Fibroblast of skin of left quadriceps (primary cell): Measurements from ENCODE around the gene ZBTB47.

Experiments used
- DNase-seq, 2 experiments: peaks; one replicate each; pipeline ENCODE4 v3.0.0-alpha.2; 2013; ENCODE audit warnings: low read depth in 2 of 2

The ZBTB47 gene

DNA sequence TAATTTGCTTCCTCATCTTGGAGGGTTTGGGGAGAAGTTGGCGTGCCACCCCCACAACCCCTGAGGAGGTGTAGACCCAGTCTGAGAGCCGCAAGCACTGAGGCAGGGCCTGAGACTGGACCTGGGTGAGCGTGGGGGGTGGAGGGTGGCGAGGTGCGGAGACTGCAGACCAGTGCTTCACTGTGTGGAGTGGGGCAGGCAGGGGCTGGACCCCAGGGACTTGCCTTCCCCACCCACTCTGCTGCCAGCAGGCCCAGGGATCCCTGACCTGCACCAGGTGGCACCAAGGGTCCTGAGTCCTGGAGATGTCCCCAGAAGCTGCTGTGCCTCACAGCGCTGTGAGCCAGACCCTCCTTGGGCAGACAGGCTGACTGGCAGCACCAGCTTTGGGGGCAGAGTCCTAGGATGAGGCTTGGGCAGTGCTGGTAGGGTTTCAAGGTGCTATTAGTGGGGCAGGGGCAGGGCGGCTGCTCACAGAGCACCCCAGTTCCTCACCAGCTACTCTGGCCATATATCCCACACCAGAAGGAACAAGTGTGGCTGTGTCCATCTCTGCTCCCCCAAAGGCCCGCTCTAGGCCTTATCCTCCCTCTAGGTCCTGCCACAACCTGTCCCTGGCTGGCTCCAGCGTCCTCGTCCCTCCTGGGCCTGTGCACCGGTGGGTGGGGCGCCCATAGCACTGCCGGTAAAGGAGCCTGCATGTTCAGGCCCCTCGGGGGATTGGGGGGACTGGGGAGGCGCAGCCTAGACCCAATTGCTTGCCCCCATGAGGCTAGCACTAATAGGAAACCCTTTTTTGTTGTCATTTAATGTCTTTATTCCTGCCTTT lies 11.8 kb downstream of the ZBTB47 start:
- no peak for DNase-seq

DNA sequence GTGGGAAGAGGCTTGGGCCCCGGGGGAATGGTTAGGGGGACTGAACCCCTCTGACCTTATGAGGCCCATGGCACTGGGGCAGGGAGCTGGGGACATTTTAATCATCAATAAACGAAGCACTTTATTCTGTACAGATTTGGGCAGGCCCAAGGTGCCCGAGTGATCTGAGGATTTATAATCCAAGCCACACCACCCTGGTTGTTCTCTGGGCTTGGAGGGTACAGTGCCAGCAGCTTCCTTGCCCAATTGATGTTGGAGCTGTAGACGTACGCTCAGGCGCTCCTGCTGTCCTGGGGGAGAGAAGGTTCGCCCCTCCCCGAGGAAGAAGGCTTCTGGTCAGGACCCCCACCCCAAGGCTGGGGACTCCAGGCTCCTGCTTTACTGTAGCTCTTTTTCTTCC lies 12.5 kb downstream of the ZBTB47 start:
- DNase-seq, result no peak

DNA sequence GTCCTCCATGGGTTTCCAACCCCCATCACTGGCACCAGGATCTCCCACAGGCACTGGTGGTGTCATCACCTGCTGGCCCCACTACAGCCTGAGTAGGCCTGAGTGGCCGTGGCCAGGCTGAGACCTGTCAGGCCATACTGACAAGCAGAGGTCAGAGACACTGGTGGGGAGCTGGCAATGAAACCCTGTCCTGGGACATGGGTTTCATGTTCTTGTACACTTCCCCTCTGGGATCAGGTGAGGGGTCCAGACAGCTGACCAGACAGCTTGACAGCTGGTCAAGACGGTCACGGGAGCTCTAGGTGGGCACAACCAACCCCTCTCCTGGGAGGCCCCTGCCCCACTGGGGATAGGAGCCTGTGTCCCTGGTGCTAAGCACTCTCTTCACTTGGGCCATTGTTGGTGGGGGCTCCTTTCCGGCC lies 13.1 kb downstream of the ZBTB47 start:
- DNase-seq, result no peak

DNA sequence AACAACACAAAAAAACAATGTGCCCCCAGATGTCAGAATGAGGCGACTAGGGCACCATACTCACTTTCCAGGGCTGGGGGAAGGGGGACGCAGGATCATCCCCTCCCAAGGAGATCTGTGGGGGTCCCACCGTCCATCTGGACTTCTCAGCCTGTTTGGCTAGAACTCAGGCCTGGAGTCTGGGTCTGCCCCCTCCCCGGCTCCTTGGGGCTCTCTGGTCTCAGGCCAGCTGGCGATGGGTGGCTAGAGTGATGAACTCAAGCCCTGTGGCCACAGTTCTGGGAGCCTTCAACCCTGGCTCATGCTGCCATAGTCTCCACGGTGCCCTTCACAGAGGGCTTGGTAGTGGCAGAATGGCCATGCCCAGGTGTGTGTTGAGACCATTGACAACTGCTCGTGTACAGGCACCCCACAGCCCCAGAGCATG lies 13.6 kb downstream of the ZBTB47 start:
- DNase-seq, result no peak

DNA sequence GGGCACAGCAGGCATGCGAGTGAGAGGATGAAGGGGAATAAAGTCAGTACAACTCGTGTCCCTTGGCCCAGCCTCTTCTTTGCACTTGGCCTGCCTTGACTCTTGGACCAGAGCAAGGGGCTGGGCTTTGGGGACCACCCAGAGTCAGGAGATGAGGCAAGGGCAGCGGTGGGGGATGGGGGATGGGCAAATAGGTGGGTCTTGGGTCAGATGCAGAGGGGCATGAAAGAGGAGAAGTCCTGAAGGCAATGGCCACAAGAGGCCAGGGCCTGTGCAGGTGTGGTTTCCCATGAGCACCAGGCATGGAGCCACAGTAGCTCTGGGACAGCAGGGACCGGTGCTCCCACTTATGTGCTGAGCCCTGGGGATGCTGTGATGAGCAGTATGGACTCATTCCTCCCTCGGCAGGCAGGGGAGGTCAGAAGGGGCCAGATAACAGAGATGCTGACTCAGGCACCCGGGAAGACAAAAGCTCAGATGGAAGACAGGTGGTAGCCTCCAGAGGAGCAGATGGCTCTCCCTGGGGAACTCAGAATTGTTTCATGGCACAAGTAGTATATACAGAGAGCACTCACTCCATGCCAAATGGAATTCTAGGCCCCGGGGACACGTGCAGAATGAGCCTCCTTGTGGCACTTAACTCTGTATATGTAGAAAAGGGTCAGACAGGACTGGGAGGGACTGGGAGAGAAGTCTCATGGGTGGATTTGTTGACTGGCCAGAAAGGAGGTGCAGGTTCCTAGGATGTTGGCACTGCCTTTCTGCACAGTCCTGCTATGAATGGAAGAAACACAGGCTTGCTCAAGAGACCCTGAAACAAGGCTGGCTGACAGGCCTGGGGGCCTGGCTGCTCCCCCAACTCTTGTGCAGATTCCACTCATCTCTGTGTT lies 14.3 kb downstream of the ZBTB47 start:
- DNase-seq, result no peak

DNA sequence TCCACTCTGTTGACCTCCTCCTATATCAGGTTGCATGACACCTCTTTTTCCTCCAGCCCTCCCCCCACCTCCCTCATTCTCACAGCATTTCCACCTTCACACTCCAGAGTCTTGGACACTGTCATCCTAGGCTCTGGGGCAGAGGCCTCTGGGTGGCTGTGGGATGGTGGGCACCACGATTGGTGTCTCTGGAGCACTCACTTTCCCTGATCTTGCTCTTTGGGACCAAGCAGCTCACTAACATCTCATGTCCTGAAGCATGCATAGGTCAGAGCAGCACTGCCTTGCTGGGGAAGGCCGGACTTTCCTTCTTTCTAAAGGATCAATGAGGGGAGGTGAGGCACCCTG lies 14.9 kb downstream of the ZBTB47 start:
- no peak for DNase-seq

DNA sequence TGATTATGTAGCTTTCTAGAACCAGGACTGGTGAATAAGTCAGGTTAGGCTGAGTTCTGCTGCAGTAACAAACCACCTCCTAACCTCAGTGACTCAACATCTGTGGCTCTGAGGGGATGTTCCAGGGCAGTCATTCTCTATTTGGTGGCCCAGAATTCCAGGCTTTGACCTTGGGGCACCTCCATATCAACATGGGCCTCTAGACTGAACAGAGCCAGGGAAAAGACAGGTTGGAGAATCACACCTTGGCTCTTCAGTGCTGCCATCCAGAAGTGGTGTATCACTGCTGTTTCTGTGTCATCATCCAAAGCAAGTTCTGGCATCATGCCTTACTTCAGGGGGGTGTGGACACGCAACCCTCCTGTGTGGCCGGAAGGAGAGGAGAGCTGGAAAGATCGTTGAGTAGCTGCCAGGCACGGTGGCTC lies 15.3 kb downstream of the ZBTB47 start:
- DNase-seq, result no peak

DNA sequence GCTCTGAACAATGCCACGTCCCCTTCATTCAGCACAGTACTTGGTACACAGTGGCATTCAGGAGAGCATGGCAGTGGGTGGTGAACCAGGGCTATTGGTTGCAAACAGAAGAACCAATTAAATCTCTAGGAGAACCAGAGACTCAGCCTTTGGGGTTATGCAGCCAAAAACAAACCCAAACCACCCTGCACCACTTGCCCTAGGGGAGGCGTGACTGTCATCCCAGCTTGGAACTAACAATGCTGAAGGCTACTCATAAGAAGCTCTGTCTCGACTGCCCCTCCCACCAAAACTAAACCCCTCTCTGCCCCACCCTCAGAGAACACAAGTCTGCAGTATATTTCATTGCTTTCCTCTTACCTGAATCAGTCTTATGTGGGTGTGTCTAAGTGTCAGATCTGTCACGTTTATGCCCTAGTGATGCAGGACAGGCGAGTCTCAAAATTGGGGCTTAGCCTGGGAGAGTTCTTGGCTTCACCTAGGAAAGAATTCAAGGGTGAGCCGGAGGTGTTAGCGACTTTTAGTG lies 16.6 kb downstream of the ZBTB47 start:
- no peak for DNase-seq

DNA sequence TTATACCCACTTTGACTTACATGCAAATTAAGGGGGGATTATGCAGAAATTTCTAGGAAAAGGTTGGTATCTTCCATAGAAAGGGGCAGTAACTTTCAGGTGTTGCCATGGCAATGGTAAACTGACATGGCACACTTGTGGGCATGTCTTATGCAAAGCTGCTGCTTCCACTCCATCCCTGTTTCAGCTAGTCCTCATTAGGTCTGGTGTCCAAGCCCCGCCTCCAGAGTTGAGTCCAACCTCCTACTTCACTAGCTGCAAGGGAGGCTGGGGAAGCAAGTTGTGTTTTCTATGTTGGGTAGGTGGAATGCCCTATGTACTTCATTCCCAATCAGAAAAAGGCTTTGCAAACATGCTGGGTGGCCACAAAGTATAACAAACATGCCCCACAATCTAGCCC lies 17.2 kb downstream of the ZBTB47 start:
- DNase-seq, result no peak

DNA sequence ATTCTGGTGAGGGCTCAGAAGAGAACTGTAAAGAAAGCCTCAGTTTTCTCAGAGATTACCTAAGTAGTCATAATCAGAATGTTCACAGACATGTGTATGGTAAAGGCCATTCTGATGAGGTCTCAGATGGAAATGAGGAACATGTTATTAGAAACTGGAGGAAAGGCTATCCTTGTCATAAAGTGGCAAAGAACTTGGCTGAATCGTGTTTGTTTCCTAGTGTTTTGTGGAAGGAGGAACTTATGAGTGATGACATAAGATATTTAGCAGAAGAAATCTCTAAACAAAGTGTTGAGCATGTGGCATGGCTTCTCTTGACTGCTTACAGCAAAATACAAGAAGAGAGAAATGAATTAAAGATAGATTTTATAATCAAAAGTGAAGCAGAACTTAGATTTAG lies 19.0 kb downstream of the ZBTB47 start:
- no peak for DNase-seq

DNA sequence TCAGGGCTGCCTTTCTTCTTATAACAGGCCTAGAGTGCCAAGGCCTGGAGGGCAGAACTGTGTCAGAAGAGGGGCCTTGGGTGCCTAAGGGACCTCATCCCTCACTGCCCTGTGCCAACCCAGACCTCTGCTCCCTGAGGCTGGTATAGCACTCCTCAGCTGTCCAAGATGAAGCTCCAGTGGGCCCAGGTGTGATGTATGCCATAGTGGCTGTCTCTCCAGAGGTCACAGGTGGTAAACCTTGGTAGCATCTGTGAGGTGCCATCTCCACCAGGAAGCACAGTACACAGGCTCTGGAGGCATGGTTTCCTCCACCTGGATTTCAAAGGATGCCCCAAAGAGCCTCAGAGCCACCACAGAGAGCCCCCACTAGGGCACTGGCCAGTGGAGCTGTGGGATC lies 19.6 kb downstream of the ZBTB47 start:
- DNase-seq, result no peak

DNA sequence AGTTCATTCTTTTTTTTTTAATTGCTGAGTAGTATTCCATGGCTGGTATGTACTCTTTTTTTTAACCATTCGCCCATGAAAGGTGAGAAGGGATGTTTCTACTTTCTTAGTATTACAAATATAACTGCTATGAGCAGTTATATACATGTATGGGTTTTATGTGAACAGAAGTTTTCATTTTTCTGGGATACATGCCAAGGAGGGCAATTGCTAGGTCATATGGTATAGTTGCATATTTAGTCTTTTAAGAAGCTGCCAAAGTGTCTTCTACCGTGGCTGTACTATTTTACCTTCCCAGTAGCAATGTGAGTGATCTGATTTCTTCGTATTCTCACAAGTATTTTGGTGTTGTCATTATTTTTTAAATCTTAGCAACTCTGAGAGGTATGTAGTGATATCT lies 20.6 kb downstream of the ZBTB47 start:
- no peak for DNase-seq

DNA sequence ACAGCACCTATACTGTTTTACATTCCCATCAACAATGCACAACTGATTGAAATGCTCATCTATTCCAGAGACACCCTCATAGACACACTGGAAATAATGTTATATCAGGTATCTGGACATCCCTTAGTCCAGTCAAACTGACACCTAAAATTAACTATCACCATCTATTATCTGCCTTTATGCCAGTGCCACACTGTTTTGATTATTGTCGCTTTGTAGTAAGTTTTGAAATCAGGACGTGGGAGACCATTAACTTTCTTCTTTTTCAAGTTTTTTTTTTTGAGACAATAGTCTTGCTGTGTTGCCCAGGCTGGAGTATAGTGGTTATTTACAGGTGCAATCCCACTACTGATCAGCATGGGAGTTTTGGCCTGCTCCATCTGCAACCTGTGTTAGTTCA lies 22.4 kb downstream of the ZBTB47 start:
- no peak for DNase-seq

DNA sequence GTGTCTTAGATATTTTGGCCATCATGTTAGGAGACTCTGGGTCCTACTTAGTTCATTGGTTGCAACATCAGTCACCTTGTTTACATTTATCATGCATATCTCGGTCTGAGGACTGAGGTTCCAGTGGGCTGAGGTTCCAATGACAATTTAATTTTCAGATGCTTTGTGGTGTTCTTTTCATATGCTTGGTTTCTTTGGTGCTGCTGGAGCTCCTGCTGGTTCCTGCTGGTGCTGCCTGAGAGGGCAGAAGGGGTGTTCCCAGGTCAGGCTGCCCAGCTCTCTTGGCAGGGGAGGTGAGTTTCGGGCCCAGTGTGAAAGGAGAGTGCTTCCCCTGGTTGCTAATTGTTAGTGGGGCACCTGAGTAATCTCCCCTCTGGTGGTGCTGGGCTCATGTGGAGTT lies 24.9 kb downstream of the ZBTB47 start:
- no peak for DNase-seq

DNA sequence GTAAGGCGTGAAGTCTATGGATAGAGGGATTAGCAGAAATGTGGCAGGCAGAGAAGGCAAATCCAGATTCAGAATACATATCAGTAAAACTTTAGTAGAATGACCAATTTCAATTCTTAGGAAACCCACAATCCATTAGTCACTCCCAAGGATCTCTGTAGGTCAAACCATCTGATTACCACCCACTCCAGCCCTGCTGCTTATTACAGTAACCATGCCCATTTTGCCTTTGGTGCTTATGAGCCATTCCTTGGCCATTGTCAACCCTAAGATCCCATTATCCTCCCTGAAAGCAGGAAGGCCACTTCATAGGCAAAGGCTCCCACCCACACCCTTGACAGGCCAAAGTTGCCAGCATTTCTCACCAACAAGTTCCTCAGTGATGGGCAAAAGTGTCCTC lies 26.8 kb downstream of the ZBTB47 start:
- DNase-seq, result no peak

DNA sequence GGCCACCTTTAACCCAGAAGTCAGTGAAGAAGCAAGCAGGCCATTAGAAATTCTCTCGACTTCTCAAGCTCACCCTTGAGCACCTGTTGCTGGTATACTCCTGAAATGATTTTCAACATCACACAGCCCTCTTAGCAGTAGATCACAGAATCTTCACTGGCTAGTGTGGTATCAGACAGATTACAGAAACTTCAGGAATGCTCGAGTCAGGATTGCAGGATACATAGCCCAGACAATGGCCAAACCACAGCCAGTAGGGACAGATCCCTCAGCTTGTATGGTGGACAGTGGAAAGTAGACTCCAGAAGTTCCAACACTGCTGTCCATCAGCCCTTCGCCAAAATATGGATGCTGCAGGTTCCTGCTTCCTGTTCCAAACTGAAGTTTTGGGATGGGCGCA lies 27.3 kb downstream of the ZBTB47 start:
- no peak for DNase-seq

DNA sequence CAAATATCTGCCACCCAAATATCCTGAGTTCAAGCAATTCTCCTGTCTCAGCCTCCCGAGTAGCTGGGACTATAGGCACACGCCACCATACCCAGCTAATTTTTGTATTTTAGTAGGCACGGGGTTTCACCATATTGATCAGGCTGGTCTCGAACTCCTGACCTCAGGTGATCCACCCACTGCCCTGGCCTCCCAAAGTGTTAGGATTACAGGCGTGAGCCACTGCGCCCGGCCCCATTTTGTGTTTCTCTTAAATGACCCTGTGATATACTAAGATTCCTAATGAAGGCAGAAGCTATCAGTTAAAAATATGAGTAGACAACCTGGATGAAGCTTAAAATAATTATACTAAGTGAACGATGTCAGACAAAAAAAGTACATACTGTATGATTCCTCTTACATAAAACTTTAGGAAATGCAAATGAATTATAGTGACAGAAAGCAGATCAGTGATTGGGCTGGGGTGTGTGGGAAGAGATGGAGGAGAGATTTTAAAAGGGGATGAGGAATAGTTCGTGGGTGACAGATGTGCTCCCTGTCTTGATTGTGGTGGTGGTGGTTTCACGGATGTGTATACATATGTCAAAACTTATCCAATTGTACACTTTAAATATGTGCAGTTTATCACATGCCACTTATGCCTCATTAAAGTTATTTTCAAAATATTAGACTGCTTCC lies 28.0 kb downstream of the ZBTB47 start:
- no peak for DNase-seq

DNA sequence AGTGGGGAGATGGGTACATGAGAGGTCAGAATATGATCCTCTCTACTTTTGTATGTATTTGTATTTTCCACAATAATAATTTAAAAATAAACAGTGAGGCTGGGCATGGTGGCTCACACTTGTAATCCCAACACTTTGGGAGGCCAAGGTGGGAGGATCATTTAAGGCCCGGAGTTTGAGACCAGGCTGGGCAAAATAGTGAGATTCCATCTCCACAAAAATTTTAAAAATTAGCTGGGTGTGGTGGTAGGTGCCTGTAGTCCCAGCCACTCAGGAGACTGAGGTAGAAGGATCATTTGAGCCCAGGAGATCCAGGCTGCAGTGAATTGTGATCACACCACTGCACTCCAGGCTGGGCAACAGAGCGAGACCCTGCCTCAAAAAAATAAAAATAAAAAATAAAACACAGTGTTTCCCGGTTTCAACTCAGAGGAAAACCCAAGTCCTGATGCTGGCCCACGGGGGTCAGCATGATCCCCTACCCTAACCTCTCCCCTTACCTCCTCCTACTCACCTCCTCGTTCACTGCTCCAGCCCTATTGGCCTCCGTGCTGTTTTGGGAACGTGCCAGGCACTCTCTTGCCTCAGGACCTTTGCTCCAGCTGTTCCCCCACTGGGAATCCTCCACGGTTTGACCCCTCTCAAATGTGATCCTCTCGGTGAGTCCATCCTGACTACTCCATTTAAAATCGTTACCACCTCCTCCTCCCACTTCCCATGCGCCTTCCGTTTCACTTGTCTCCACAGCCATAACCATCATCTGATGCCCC lies 29.0 kb downstream of the ZBTB47 start:
- no peak for DNase-seq

DNA sequence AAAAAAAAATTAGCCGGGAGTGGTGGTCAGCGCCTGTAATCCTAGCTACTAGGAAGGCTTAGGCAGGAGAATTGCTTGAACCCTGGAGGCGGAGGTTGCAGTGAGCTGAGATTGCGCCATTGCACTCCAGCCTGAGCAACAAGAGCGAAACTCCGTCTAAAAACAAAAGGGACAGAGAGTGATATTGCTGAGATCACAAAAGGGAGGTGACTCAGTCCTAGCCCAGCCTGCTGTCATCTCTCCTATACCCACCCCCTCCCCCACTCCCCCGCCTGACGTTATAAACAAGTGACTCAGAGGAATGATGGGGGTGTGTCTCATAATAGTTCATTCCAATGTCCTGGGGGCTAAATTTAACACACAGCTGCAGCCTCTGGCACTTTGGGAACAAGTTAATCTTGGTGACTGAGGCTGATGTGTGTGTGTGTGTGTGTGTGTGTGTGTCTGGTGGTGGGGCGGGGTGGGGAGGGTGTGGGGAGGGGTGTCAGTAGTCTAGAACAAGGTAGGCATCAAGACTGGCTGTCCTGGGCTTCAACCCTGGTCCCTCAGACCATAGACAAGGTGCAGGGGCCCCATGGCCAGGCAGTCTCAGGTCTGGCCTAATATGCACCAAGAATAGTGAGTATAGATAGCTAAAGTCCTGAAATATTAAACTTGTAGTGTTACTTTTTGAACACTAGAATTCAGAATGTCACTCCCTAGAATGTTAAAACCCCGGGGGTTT lies 30.5 kb downstream of the ZBTB47 start:
- DNase-seq, result peak; percentile 65 to 66

DNA sequence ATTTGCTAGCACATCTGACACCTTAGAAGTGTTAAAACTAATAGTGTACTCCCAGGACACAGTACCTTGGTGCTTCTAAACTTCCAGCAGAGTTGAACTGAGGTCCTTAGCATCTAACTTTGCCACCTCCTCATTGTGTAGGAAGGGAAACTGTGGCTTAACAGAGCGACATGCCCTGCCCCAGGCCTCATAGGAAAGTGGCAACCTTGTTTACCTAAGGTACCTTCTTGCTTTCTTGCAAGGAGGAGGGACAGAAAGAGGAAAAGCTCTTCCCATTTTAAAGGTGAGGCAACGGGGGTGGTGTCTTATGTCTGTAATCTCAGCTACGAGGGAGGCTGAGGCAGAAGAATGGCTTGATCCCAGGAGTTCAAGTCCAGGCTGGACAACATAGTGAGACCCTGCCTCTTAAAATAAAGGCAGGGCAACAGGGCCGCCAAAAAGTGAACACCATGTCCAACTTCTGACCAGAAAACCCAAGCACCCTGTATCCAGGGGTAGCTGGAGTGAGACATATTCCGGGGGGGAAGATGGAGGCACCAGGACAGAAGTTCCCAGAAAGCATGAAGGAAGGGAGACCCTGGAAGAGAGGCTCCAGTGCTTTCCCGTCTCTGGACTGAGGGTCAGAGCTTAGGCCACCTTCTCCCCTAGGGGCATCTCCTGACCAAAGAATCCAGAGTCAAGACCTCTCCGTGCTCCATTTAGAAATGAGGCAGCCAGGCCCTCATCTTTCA lies 31.3 kb downstream of the ZBTB47 start:
- DNase-seq, result no peak
